ENCODE measurements around the gene SPATA9. TPM values are rescaled to one million over a fixed set of nuclear protein-coding genes. Genes with fewer than 3 reads are reported as not detected.
"Not testable (repeated sequence)": the region's sequence is repeated elsewhere in the genome, so short reads cannot be mapped to it uniquely, and the experiment has no call there.

Gene SPATA9
- total RNA-seq, 1 donor from 2014 or later = 3.5 TPM

GRCh38 chr5:95646226-95646568, 36.6 kb downstream of the SPATA9 start:
- not testable (repeated sequence) for DNase-seq (ENCODE audit: low spot score)

- DNase-seq (ENCODE audit: low spot score) = no peak
These were observed 38.3 kb downstream of the SPATA9 start for GRCh38 chr5:95644351-95645042.

GRCh38 chr5:95643152-95643551, 39.6 kb downstream of the SPATA9 start:
- DNase-seq (ENCODE audit: low spot score) = no peak

GRCh38 chr5:95641741-95642220, 41.0 kb downstream of the SPATA9 start:
- no peak for DNase-seq (ENCODE audit: low spot score)

GRCh38 chr5:95638632-95639031, 44.2 kb downstream of the SPATA9 start:
- no peak for DNase-seq (ENCODE audit: low spot score)

- DNase-seq (ENCODE audit: low spot score) = no peak
These were observed 48.7 kb downstream of the SPATA9 start for GRCh38 chr5:95634081-95634480.

- no peak for DNase-seq (ENCODE audit: low spot score)
These were observed 49.1 kb downstream of the SPATA9 start for GRCh38 chr5:95633671-95634070.

- not testable (repeated sequence) for DNase-seq (ENCODE audit: low spot score)
These were observed 49.8 kb downstream of the SPATA9 start for GRCh38 chr5:95632942-95633341.

- DNase-seq (ENCODE audit: low spot score) = no peak
These were observed 50.7 kb downstream of the SPATA9 start for GRCh38 chr5:95631991-95632675.

- DNase-seq (ENCODE audit: low spot score) = no peak
These were observed 51.4 kb downstream of the SPATA9 start for GRCh38 chr5:95631255-95631958.

- no peak for DNase-seq (ENCODE audit: low spot score)
These were observed 52.3 kb downstream of the SPATA9 start for GRCh38 chr5:95630394-95630917.

GRCh38 chr5:95628933-95629332, 53.9 kb downstream of the SPATA9 start:
- DNase-seq (ENCODE audit: low spot score) = no peak

- no peak for DNase-seq (ENCODE audit: low spot score)
These were observed 54.6 kb downstream of the SPATA9 start for GRCh38 chr5:95627971-95628810.

- no peak for DNase-seq (ENCODE audit: low spot score)
These were observed 56.1 kb downstream of the SPATA9 start for GRCh38 chr5:95626701-95627100.

GRCh38 chr5:95624368-95624767, 58.4 kb downstream of the SPATA9 start:
- DNase-seq (ENCODE audit: low spot score) = no peak

GRCh38 chr5:95623706-95624105, 59.1 kb downstream of the SPATA9 start:
- no peak for DNase-seq (ENCODE audit: low spot score)

GRCh38 chr5:95621839-95622629, 60.8 kb downstream of the SPATA9 start:
- DNase-seq (ENCODE audit: low spot score) = no peak

GRCh38 chr5:95620870-95621838, 61.6 kb downstream of the SPATA9 start:
- no peak for DNase-seq (ENCODE audit: low spot score)

Measured in mesenteric fat pad (tissue), 1 donor.